Measurements from ENCODE around the gene BEND5.

DNA sequence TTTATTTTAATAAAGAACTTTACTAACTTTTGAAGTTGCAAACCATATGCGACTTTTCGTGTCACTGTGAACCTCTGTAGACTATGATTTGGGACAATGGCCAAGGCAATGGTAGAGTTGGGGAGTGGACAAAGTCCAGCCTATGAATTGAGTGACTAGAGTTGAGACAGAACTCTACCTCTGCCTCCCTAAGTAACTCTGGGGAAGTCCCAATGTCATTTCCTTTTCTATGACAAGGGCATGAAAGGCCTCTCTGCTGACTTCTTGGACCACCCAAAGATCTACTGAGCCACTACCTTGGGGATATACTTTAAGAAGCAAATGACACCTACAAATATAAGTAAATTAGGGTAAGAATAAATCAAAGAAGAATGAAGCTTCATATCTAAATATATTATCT lies 19.3 kb downstream of the BEND5 start:
- TF ChIP-seq, protein P1, sequence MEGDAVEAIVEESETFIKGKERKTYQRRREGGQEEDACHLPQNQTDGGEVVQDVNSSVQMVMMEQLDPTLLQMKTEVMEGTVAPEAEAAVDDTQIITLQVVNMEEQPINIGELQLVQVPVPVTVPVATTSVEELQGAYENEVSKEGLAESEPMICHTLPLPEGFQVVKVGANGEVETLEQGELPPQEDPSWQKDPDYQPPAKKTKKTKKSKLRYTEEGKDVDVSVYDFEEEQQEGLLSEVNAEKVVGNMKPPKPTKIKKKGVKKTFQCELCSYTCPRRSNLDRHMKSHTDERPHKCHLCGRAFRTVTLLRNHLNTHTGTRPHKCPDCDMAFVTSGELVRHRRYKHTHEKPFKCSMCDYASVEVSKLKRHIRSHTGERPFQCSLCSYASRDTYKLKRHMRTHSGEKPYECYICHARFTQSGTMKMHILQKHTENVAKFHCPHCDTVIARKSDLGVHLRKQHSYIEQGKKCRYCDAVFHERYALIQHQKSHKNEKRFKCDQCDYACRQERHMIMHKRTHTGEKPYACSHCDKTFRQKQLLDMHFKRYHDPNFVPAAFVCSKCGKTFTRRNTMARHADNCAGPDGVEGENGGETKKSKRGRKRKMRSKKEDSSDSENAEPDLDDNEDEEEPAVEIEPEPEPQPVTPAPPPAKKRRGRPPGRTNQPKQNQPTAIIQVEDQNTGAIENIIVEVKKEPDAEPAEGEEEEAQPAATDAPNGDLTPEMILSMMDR (IDR thresholded peaks at IDR 0.05): no peak
- no peak for TF ChIP-seq POLR2AphosphoS5 (IDR thresholded peaks at IDR 0.05)
- no peak for TF ChIP-seq POLR2A (IDR thresholded peaks at IDR 0.05)

All from prostate gland (tissue), 2 donors.